HT1080 (cell line): ENCODE data around the gene XCL2. TPM values are rescaled to one million over a fixed set of nuclear protein-coding genes. Genes with fewer than 3 reads are reported as not detected.
"Not testable (repeated sequence)": the region's sequence is repeated elsewhere in the genome, so short reads cannot be mapped to it uniquely, and the experiment has no call there.

Source experiments
- DNase-seq: peaks from one replicate; pipeline ENCODE4 v3.0.0-alpha.2; 2015; ENCODE audit warnings: low read depth
- polyA plus RNA-seq, 2 experiments: library from polyadenylated mRNA; depleted of rRNA; stranded (reverse); fragments of >200 nt; gene quantifications; 2 replicates each; pipeline ENCODE4 v1.2.3, GENCODE V29; 2015
- total RNA-seq: library from RNA; depleted of rRNA; stranded (reverse); fragments of >200 nt; shearing (Covaris generic); gene quantifications from 2 replicates; pipeline ENCODE4 v1.2.3, GENCODE V29; 2014; rRNA removed

XCL2 gene
- not detected in 2 replicates for total RNA-seq
- not detected in 2 replicates for polyA plus RNA-seq (2015; cell fraction: cytosol; rRNA removed)
- polyA plus RNA-seq (2015; cell fraction: nucleus; rRNA removed), result not detected in 2 replicates

DNA sequence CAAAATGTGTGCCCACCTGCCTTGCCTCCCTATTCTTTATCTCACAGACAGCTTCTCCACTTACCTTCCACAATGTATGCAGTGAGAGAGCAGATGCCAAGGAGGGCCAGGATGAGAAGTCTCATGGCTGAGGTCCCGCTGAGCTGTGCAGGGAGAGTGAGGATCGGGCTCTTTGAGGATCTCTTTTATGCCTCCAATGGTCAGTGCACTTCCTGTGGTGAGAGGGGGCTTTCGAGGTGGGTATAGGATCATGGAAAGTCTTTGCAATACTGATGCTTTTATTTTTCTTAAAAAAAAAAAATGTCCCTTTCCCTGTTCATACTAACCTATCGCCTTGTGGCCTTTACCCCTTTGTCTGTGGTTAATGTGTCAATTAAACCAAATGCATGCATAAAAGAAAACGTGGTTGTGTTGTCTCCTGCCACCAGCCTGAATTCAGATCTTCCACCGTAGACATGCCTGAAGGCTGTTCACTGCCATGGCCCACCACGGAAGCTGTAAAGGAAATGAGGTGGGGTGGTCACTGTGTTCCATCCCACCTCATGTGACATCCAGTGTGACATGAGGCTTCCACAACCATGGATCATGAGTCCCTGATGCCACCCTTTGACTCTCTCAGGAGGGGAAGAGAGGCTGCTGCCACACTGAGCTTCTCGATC, at the start of gene XCL2:
TSS of gene XCL2 (minus strand) at position 158 of the 659 bp plus-strand sequence. CDS start at position 125, 33 bp downstream.
- DNase-seq, result not testable (repeated sequence)

DNA sequence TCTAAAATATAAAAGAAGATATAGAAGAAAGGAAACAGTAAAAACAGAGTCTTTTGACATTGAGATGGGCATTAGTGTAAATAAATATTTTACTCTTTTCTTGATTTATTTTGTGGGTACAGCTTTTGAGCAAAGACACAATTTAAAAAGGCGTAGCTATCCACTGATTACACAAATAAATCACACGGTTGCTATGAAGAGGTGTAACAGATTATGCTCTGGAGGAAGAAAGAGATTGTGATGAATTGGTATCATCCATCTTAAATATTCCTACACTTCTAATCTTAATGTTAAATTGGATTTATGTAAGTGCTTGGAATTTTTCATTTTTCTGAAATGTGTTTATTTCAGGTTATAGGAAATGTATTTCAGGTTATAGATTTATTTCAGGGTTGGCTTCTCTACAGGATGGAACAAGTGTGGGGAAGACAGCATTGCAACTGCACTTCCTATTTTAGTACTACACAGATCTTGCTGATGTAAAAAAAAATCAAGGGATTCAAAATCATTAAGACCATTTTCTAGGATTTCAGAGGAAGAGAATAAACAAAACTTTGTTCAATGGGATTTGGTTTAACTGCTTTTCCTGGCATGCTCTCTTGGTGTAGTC, 47.9 kb upstream of the XCL2 start:
- no peak for DNase-seq

GRCh38 chr1:168591066-168591465, 47.3 kb upstream of the XCL2 start:
- DNase-seq, result no peak

GRCh38 chr1:168589167-168589566, 45.4 kb upstream of the XCL2 start:
- no peak for DNase-seq

DNA sequence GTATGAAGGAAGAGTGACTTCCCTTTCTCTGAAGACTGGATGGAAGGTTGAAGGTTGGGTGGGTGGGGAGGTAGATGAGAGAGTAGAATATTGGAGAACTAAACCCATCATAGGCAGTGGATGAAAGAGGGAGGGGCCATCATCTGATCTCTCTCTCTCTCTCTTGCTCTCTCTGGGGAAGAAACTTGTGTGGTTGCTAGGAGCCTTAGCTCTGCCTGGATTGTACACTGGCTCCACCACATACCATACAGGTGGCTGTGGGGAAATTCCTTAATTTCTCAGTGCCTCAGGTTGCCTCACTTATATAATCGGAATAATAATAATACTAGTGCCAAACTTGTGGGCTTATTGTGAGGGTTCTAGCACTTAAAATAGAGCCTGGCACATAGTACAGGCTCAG, 42.1 kb upstream of the XCL2 start:
- DNase-seq, result no peak

DNA sequence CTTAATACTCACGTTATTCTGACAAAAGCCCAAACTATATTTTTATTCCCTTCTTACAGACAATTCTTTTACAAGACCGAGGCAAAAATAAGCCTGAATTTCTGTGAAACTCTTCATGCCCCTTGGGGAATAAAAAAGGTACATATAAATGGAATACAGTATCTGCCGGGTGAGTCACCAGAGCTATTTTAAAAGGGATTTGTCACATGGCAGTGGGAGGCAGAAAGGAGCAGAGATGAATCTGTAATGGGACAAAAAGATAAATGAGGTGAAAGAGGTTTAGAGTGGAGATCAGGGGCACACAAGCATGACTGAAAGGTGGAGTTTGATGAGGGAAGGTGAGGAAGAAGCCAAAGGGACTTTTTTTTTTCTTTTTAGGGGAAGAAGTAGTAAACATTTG, 41.4 kb upstream of the XCL2 start:
- peak; percentile 32 for DNase-seq

- peak; percentile 7 for DNase-seq
Measured at GRCh38 chr1:168583571-168583970, 39.8 kb upstream of the XCL2 start.

DNA sequence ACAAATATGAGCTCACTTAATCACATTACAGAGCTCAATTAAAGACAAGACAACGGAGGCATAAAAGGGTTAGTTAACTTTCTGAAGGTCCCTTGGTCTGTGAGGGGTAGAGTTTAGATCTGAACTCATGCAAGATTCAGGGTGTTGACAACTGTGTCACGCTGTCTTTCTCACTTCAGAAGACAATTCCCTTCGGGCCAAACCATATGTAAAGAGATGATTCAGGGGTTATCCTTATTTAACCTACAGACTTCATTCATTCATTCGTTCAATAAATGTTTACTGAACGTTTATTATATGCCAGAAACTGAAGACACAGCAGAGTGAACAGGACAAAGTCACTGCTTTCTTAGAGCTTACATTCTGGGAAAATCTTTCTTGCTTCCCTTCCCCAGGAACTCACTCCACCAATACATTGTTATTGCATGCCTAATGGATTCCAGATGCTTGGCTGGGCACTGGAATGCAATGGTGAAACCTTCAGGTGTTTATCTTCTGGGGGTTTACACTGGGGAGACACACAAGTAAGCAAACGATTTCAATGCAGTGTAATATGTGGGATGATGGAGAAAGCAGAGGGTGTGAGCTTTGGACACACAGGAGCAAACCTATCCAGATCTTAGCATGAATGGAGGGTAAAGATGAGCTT, 39.0 kb upstream of the XCL2 start:
- DNase-seq, result no peak

DNA sequence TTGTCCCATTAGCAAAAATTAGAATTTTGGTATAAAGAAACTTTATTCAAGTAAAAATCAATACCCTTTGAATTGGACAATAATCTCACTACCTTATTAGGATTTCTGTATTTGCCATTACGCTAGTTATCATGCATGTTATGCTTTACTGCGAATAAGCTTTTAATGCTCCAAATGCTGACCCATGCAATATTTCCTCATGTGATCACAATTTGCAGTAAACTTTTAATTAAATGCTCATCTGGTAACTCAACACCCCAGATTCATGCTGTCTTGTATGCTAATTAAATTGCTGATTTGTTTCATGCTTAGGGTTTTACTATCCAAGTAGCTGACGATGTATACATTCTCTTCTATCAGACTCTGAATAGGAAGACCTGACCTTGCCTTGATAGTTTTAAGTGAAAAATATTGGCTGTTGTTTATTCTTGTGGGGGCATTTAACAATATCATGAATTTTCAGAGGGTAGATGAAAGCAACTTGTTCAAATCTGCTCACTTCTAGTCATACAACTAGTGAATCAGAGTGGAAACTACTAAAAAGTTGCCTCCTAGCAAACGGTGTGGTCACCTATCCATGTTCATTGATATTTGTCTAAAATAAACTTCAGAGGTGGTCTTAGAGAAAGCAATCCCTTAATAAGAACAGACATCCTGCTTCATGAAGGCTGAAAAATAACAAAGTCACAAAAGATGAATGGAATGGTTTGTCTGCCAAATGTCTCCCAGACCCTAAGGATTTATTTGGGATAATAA, 38.2 kb upstream of the XCL2 start:
- DNase-seq, result no peak

DNA sequence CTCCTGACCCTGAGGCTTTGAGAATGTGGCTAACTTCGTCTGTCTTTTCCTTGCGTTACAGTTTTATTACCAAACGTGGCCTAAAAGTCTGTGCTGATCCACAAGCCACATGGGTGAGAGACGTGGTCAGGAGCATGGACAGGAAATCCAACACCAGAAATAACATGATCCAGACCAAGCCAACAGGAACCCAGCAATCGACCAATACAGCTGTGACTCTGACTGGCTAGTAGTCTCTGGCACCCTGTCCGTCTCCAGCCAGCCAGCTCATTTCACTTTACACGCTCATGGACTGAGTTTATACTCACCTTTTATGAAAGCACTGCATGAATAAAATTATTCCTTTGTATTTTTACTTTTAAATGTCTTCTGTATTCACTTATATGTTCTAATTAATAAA, 37.2 kb upstream of the XCL2 start:
- not testable (repeated sequence) for DNase-seq

- DNase-seq, result not testable (repeated sequence)
Measured at GRCh38 chr1:168580290-168580689, 36.5 kb upstream of the XCL2 start.

GRCh38 chr1:168578531-168579185, 34.9 kb upstream of the XCL2 start:
- DNase-seq, result not testable (repeated sequence)

- not testable (repeated sequence) for DNase-seq
Measured at GRCh38 chr1:168576245-168576688, 32.5 kb upstream of the XCL2 start, which contains the start of gene XCL1. XCL1 (plus strand) TSS chr1:168576605; CDS start chr1:168576638, 33 bp downstream.

DNA sequence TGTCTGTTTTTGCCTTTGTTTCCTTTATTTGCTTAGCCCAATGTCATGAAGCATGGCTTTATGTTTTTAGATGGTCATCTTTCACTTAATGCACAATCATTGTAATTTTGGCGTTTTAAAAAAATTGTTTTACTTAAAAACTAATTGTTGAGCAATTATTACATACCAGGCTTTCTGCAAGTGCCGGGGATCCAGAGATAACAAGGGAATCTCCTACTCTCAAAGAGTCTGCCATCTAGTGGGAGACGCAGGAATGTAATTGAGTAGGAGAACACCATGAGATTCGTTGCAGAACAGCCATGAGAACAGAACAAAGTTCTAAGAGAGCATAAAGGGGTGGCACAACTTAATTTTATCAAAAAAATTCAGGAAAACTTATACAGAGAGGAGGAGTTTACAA, 30.4 kb upstream of the XCL2 start:
- peak; percentile 22 for DNase-seq

DNA sequence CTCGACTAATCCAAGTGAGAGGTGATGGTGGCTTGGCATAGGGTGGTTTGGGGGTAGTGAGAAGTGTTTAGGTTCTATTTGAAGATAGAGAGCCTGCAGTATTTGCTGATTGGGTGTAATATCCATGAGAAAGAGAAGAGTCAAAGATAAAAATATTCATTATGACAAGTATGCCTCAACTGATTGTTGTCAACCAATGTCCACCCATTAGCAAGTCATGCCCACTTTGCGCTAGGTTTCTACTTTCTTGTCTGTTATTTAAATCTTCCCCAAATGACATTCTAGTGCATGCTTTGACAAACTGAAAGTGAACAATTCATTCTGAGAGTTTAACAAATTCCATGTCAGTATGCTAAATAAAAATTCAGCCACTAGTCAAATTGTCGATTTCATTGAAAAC, 28.8 kb upstream of the XCL2 start:
- DNase-seq, result no peak

DNA sequence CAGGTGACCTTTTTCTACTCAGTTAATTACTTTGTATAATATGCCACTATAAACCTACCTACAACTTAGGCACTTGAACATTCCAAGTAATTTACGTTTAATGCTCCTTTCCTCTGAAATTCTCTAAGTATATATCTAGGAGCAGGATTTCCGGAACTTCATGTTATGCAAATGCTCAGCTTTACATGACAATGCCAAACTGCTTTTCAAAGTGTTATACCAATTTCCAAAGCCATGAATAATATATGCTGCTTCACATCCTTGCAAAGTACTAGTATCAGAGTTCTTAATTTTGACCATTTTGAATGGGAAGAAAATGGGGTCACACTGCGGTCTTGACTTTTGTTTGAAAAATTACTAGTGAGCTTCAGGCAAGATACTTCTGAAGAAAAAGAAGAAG, 26.9 kb upstream of the XCL2 start:
- no peak for DNase-seq

DNA sequence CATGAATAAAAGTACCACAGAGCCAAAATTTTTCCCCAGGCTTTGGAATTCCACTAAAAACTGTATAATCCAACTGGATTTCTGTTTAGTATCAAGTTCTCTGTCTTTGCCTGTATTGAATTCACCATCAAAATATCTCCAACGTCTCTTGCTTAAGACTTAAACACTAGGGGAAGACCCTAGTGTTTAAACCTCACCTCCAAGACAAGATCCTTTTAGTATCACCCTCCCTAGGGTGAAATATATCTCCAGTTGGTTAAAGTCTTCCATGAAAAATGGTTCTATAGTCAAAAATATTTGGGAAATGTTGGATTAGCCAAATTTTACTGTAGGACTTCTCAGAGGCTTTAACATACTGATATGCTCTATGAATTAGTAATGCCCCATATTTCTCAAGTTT, 24.5 kb upstream of the XCL2 start:
- DNase-seq, result no peak

GRCh38 chr1:168567568-168567967, 23.8 kb upstream of the XCL2 start:
- no peak for DNase-seq

GRCh38 chr1:168567007-168567406, 23.2 kb upstream of the XCL2 start:
- DNase-seq, result no peak

DNA sequence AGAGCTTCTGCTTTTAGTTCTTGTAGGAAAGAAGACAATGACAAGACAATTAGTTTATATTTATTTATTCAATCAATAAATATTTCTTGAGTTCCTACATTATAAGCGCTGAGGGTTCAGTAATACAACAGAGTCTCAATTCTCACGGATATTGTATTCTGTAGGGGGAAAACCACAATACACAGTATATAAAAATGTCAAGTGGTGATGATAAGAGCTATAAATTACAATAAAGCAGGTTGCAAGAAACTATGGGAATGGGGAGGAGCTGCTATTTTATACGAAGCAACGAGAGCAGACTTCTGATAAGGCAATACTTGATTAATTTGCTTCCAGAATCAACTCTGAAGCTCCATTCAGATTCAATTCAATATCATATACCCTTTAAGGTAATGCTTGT, 22.0 kb upstream of the XCL2 start:
- DNase-seq, result no peak

- DNase-seq, result no peak
Measured at GRCh38 chr1:168561989-168562388, 18.2 kb upstream of the XCL2 start.
